ENCODE measurements around the gene PAX2. TPM values are rescaled to one million over a fixed set of nuclear protein-coding genes. Genes with fewer than 3 reads are reported as not detected.

The PAX2 gene
- total RNA-seq, 4 donors from 2014 or later, result not detected

GRCh38 chr10:100767422-100767775, 22.0 kb downstream of the PAX2 start:
- intact Hi-C loops (cut with DNase I; ENCODE audit: low total_unique reads) (no loop called here), in situ Hi-C loops (cut with MboI; ENCODE audit: low pct_ligation_motif_present in 1 of 4, low pct_unique_long_range_greater_than_20kb in 1 of 4, low sequenced_read_pairs in 3 of 4) (no loop called here)
- Histone ChIP-seq H3K27ac (no peak overlapping the region), H3K27me3 (peaks cover 84% of the 10 kb centered on the region), H3K9me3 (no peaks in the 10 kb centered on the region), H3K4me1 (no peaks in the 10 kb centered on the region), H3K4me3 (no peak overlapping the region), H3K36me3 (no peaks in the 10 kb centered on the region)
- TF ChIP-seq, protein P1, sequence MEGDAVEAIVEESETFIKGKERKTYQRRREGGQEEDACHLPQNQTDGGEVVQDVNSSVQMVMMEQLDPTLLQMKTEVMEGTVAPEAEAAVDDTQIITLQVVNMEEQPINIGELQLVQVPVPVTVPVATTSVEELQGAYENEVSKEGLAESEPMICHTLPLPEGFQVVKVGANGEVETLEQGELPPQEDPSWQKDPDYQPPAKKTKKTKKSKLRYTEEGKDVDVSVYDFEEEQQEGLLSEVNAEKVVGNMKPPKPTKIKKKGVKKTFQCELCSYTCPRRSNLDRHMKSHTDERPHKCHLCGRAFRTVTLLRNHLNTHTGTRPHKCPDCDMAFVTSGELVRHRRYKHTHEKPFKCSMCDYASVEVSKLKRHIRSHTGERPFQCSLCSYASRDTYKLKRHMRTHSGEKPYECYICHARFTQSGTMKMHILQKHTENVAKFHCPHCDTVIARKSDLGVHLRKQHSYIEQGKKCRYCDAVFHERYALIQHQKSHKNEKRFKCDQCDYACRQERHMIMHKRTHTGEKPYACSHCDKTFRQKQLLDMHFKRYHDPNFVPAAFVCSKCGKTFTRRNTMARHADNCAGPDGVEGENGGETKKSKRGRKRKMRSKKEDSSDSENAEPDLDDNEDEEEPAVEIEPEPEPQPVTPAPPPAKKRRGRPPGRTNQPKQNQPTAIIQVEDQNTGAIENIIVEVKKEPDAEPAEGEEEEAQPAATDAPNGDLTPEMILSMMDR (IDR thresholded peaks at IDR 0.05), result no peak
- no peak for TF ChIP-seq POLR2A (IDR thresholded peaks at IDR 0.05)
- TF ChIP-seq POLR2AphosphoS5 (IDR thresholded peaks at IDR 0.05), result no peak
- no peak for TF ChIP-seq EP300 (IDR thresholded peaks at IDR 0.05; ENCODE audit: low read depth)
- no peak for DNase-seq
- WGBS, 2 donors (ENCODE audit: low coverage in 1 of 2), result 72 to 76% methylated on average over 4 to 5 of the region's 5 CpGs

DNA sequence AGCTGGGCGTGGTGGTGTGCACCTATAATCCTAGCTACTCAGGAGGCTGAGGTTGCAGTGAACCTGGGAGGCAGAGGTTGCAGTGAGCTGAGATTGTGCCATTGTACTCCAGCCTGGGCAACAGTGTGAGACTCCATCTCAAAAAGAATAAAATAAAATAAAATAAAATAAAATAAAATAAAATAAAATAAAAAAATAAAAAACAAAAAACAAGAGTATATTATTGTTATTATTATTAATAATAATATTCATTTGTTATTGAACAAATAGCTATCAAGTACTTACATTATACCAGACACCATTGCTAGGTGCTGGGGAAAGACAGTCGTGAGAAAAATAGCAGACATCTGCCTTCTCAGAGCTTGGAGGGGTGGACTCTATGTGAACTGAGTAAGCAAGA, 24.1 kb downstream of the PAX2 start:
- no peak for DNase-seq
- peaks cover 84% of the 10 kb centered on the region for H3K27me3 ChIP-seq
- in situ Hi-C loops (cut with MboI; ENCODE audit: low pct_ligation_motif_present in 1 of 4, low pct_unique_long_range_greater_than_20kb in 1 of 4, low sequenced_read_pairs in 3 of 4), result no loop called here

DNA sequence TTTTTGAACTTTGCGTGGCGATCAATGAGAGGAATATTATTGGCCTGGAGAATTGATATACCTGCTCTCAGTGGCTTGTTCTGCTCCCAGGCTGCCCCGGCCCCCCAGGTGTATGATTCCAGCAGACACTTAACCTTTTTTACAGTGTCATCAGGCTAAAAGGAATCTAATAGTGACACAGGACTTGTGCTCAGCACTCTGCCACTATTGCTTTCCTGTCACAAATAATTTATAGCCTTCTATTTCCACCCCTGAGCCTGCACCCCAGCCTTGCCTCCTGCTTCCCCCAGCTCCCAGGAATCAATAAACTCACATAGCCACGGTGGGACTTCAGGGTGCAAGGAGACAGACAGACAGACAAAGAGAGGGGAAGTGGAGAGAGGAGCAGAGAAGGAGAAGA, 28.3 kb downstream of the PAX2 start:
- intact Hi-C loops (cut with DNase I; ENCODE audit: low total_unique reads), result no loop called here
- Histone ChIP-seq H3K4me1 (no peaks in the 10 kb centered on the region), H3K27me3 (peaks cover 86% of the 10 kb centered on the region), H3K9me3 (no peaks in the 10 kb centered on the region), H3K4me3 (no peak overlapping the region), H3K27ac (no peak overlapping the region), H3K36me3 (no peaks in the 10 kb centered on the region)
- no peak for DNase-seq
- in situ Hi-C loops (cut with MboI; ENCODE audit: low pct_ligation_motif_present in 1 of 4, low pct_unique_long_range_greater_than_20kb in 1 of 4, low sequenced_read_pairs in 3 of 4), result no loop called here
- WGBS, 2 donors (ENCODE audit: low coverage in 1 of 2), result 57 to 71% methylated on average over 1 to 4 of the region's 4 CpGs
- TF ChIP-seq POLR2AphosphoS5 (IDR thresholded peaks at IDR 0.05) (no peak), POLR2A (IDR thresholded peaks at IDR 0.05) (no peak)
- TF ChIP-seq, protein P1 (IDR thresholded peaks at IDR 0.05), result no peak

More for the DNA sequence above, 24.1 kb downstream of the PAX2 start:
- no peak overlapping the region for H3K4me3 ChIP-seq
- TF ChIP-seq, protein P1 (IDR thresholded peaks at IDR 0.05), result no peak
- no peak for TF ChIP-seq POLR2AphosphoS5 (IDR thresholded peaks at IDR 0.05)
- no peak for TF ChIP-seq EP300 (IDR thresholded peaks at IDR 0.05; ENCODE audit: low read depth)
- no peak for TF ChIP-seq POLR2A (IDR thresholded peaks at IDR 0.05)
- 80 to 82% methylated on average over 1 to 2 of the region's 2 CpGs for WGBS, 2 donors (ENCODE audit: low coverage in 1 of 2)
- H3K27ac ChIP-seq, result no peak overlapping the region
- intact Hi-C loops (cut with DNase I; ENCODE audit: low total_unique reads), result no loop called here
- no peaks in the 10 kb centered on the region for H3K9me3 ChIP-seq
- H3K4me1 ChIP-seq, result no peaks in the 10 kb centered on the region
- no peaks in the 10 kb centered on the region for H3K36me3 ChIP-seq

GRCh38 chr10:100774223-100774622, 28.8 kb downstream of the PAX2 start:
- intact Hi-C loops (cut with DNase I; ENCODE audit: low total_unique reads), result no loop called here

More at GRCh38 chr10:100774223-100774622, 28.8 kb downstream of the PAX2 start:
- H3K9me3 ChIP-seq, result no peaks in the 10 kb centered on the region
- H3K4me3 ChIP-seq, result no peak overlapping the region
- TF ChIP-seq, protein P1 (IDR thresholded peaks at IDR 0.05), result no peak
- no peak for TF ChIP-seq POLR2AphosphoS5 (IDR thresholded peaks at IDR 0.05)
- TF ChIP-seq EP300 (IDR thresholded peaks at IDR 0.05; ENCODE audit: low read depth), result no peak
- no peak for TF ChIP-seq POLR2A (IDR thresholded peaks at IDR 0.05)
- WGBS, 2 donors (ENCODE audit: low coverage in 1 of 2), result 70% methylated on average over 8 of the region's 8 CpGs; no CpG with 5 or more reads in 1 of the 2 donors
- H3K4me1 ChIP-seq, result no peaks in the 10 kb centered on the region
- H3K27ac ChIP-seq, result no peak overlapping the region
- no peak for DNase-seq
- H3K27me3 ChIP-seq, result peaks cover 86% of the 10 kb centered on the region
- in situ Hi-C loops (cut with MboI; ENCODE audit: low pct_ligation_motif_present in 1 of 4, low pct_unique_long_range_greater_than_20kb in 1 of 4, low sequenced_read_pairs in 3 of 4), result no loop called here
- H3K36me3 ChIP-seq, result no peaks in the 10 kb centered on the region
